Sigmoid colon (tissue), 7 donors: ENCODE results near the gene DOCK8. TPM values are rescaled to one million over a fixed set of nuclear protein-coding genes. Genes with fewer than 3 reads are reported as not detected.

Experiments used
- DNase-seq: peaks from one replicate; pipeline ENCODE4 v3.0.0-alpha.2; 2019
- H3K27ac ChIP-seq, 4 donors: fragments of 200-600 bp; sonication (generic); one replicate each; pipeline ENCODE4 v1.5.1; 2016 to 2019; ENCODE audit warnings: mild to moderate bottlenecking in 1 of 4
- H3K27me3 ChIP-seq, 3 donors: fragments of 200-600 bp; sonication (generic); one replicate each; pipeline ENCODE4 v1.5.1; 2019; ENCODE audit warnings: mild to moderate bottlenecking in 1 of 3
- H3K36me3 ChIP-seq, 4 donors: fragments of 200-600 bp; sonication (generic); one replicate each; pipeline ENCODE4 v1.5.1; 2016 to 2019
- H3K4me1 ChIP-seq, 4 donors: fragments of 200-600 bp; sonication (generic); one replicate each; pipeline ENCODE4 v1.5.1; 2017 to 2019
- H3K4me3 ChIP-seq, 4 donors: fragments of 200-600 bp; sonication (generic); one replicate each; pipeline ENCODE4 v1.5.1; 2017 to 2019; ENCODE audit warnings: mild to moderate bottlenecking in 2 of 4, moderate library complexity in 1 of 4
- H3K9me3 ChIP-seq, 4 donors: fragments of 200-600 bp in 3 of 4; sonication (generic) in 3 of 4; one replicate each; pipeline versions ENCODE4 v1.5.1 to v1.6.1; 2013 to 2019
- EP300 ChIP-seq, 4 donors: sonication (generic); formaldehyde crosslinking; IDR thresholded peaks; one replicate each; pipeline ENCODE4 v1.6.1; 2017; ENCODE audit warnings: antibody characterized with exemption in 4 of 4
- POLR2A ChIP-seq, 2 donors: fragments of 450-650 bp; IDR thresholded peaks; one replicate each; pipeline ENCODE4 v1.6.1; 2016; ENCODE audit warnings: antibody characterized with exemption in 2 of 2, mild to moderate bottlenecking in 2 of 2, moderate library complexity in 2 of 2
- POLR2AphosphoS5 ChIP-seq, 4 donors: sonication (generic); formaldehyde crosslinking; IDR thresholded peaks; one replicate each; pipeline ENCODE4 v1.6.1; 2017; ENCODE audit warnings: antibody characterized with exemption in 4 of 4
- WGBS, 2 donors: extraction: QIAGEN DNeasy Blood & Tissue Kit; methylation state at CpG; one replicate each; pipeline ENCODE4 v1.1.7; 2013; 5-methylcytosine and 5-hydroxymethylcytosine counted together
- intact Hi-C: fragments of 100-400 bp; cut with DNase I; formaldehyde crosslinking; loops from one replicate; pipeline ENCODE4 v1.15.1; 2023
- polyA plus RNA-seq, 3 donors: library from polyadenylated mRNA; stranded (reverse); fragments of 200-250 nt; gene quantifications; one replicate each; pipeline ENCODE4 v1.2.3, GENCODE V29; 2013
- total RNA-seq, 4 donors: library from RNA; depleted of rRNA; stranded (reverse); fragments of >200 nt; gene quantifications; one replicate each; pipeline ENCODE4 v1.1.0, GENCODE V29; 2016
- TF ChIP-seq, protein P1 (sequence below), 4 experiments: fragments of 450-650 bp in 3 of 4; fragments of 200-600 bp in 1 of 4; IDR thresholded peaks; one replicate each; pipeline ENCODE4 v1.5.1; 2016 to 2019; ENCODE audit warnings: antibody characterized with exemption in 4 of 4, mild to moderate bottlenecking in 3 of 4, moderate library complexity in 2 of 4
- donor health status: healthy with polysubstance abuse.
- donor health status: Bipolar disorder and iron deficiency.
- donor health status: healthy.

Gene DOCK8
- total and polyA plus RNA-seq, 7 donors = 2.3 to 22.8 (median 6.4) TPM

DNA sequence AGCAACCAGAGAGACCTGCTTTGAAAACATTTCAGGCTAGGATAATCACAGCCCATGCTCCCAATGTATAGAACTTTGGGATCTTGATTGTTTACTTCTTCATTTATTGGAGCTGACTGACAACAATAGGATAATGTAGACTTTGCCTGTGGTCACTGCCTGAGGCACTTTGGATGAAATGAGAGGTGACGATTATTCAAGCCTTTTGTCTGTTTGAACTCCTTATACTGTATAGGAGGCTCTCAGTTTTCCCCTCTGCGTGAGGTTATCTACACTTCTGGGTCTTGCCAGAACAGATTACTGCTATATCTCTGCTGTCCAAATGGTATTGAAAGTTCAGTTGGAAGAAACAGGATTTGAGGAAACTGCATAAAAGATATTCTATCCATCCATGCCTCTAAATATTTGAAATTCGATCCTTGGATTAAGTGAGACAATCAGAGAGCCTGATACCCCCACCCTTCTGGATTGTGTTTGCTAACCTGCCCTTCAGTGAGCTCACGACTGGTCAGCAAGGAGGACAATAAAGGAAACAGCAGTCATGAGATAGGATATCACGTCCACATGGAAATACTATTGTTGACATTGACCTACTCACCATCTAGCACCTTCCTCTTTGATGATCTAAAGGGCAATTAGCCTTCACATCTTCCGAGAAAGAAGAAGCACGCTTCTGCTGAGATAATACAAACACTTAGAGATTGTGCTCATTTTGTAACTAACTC is 98.1 kb downstream of the DOCK8 start:
- 58 to 75% methylated on average over 7 of the region's 7 CpGs for whole genome bisulfite sequencing, 2 donors
- intact Hi-C loops = no loop called here

DNA sequence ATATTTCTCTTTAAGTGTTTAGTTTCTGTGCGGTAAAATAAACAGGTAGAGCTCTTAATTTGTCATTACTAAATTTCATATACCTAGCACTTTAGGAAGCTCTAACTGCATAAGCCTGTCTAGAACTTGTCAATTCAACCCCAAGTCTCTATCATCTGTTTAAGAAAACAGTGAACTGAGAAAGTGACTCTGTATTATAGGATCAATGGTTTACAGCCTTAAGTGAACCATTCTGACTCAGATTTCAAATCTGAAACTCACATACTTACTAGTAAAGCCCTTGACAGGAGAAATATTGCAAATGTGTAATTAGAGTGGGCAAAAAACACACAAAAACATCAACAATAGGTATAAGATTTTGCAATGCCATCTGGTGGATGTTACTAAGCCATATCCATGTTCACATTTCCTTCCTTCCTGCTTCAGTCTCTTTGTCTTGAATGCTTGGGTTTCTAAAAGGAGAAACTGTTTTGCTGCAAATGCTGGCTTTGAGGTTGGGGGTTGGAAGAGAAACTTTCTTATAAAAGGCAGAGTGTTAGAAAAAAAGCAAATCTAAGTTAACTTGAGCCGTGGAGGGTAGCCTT is 101.8 kb downstream of the DOCK8 start:
- TF ChIP-seq, protein P1, sequence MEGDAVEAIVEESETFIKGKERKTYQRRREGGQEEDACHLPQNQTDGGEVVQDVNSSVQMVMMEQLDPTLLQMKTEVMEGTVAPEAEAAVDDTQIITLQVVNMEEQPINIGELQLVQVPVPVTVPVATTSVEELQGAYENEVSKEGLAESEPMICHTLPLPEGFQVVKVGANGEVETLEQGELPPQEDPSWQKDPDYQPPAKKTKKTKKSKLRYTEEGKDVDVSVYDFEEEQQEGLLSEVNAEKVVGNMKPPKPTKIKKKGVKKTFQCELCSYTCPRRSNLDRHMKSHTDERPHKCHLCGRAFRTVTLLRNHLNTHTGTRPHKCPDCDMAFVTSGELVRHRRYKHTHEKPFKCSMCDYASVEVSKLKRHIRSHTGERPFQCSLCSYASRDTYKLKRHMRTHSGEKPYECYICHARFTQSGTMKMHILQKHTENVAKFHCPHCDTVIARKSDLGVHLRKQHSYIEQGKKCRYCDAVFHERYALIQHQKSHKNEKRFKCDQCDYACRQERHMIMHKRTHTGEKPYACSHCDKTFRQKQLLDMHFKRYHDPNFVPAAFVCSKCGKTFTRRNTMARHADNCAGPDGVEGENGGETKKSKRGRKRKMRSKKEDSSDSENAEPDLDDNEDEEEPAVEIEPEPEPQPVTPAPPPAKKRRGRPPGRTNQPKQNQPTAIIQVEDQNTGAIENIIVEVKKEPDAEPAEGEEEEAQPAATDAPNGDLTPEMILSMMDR (IDR thresholded peaks at IDR 0.05) = no peak
- no peak for TF ChIP-seq POLR2A (IDR thresholded peaks at IDR 0.05)
- no peak for TF ChIP-seq EP300 (IDR thresholded peaks at IDR 0.05)
- no peak for TF ChIP-seq POLR2AphosphoS5 (IDR thresholded peaks at IDR 0.05)

More for the DNA sequence above, 98.1 kb downstream of the DOCK8 start:
- no peaks in the 10 kb centered on the region for H3K4me1 ChIP-seq
- no peak overlapping the region for H3K27ac ChIP-seq
- no peak overlapping the region for H3K4me3 ChIP-seq
- H3K27me3 ChIP-seq = no peaks in the 10 kb centered on the region
- DNase-seq = no peak
- H3K36me3 ChIP-seq = no peaks in the 10 kb centered on the region
- TF ChIP-seq POLR2A (IDR thresholded peaks at IDR 0.05) (no peak), EP300 (IDR thresholded peaks at IDR 0.05) (no peak), POLR2AphosphoS5 (IDR thresholded peaks at IDR 0.05) (no peak)
- TF ChIP-seq, protein P1 (IDR thresholded peaks at IDR 0.05) = no peak
- no peaks in the 10 kb centered on the region for H3K9me3 ChIP-seq

DNA sequence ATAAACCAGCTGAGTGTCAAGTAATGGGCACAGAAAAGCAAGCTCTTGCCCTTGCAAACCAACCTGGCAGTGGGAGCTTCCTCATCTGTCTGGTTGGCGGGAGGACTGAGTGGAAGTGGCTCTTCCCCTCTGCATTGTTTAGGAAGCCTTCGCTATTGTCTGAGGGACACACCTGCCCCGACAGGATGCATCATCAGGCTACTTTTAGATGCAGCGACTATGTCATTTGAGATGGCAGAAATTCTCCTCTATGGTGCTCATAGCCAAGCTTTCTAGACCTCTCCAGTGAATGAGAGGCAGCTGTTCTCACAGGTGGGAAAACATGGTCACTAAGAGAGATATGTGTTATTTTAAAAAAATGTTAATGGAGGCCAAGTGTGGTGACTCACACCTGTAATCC is 104.0 kb downstream of the DOCK8 start:
- WGBS, 2 donors = 91 to 92% methylated on average over 4 of the region's 4 CpGs
- Histone ChIP-seq H3K9me3 (no peaks in the 10 kb centered on the region), H3K27me3 (no peaks in the 10 kb centered on the region), H3K4me3 (no peak overlapping the region), H3K36me3 (no peaks in the 10 kb centered on the region), H3K4me1 (no peaks in the 10 kb centered on the region), H3K27ac (no peak overlapping the region)
- no peak for DNase-seq
- TF ChIP-seq, protein P1 (IDR thresholded peaks at IDR 0.05) = no peak
- intact Hi-C loops = no loop called here

More for the DNA sequence above, 101.8 kb downstream of the DOCK8 start:
- Histone ChIP-seq H3K4me3 (no peak overlapping the region), H3K27ac (no peak overlapping the region), H3K27me3 (no peaks in the 10 kb centered on the region), H3K4me1 (no peaks in the 10 kb centered on the region), H3K36me3 (no peaks in the 10 kb centered on the region), H3K9me3 (no peaks in the 10 kb centered on the region)
- 78 to 86% methylated on average over 2 of the region's 2 CpGs for WGBS, 2 donors
- no peak for DNase-seq
- intact Hi-C loops = no loop called here

DNA sequence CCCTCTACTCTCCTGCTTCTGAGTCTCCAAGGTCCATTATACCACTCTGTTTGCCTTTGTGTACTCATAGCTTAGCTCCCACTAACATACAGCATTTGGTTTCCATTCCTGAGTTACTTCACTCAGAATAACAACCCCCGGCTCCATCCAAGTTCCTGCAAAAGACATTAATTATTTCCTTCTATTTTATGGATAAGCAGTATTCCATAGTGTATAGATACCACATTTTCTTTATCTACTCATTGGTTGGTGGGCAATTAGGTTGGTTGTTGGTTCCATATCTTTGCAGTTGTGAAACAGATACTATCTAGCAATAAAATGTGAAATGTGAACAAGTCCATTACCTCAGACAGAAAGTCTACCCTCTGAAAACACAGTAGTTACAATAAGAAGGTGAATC is 110.3 kb downstream of the DOCK8 start:
- H3K27ac ChIP-seq = no peak overlapping the region
- 85 to 98% methylated on average over 1 of the region's 1 CpG for WGBS, 2 donors
- no peaks in the 10 kb centered on the region for H3K36me3 ChIP-seq
- H3K9me3 ChIP-seq = no peaks in the 10 kb centered on the region
- H3K27me3 ChIP-seq = no peaks in the 10 kb centered on the region
- no peak for DNase-seq
- intact Hi-C loops = no loop called here
- no peak overlapping the region for H3K4me3 ChIP-seq
- TF ChIP-seq EP300 (IDR thresholded peaks at IDR 0.05) (no peak), POLR2A (IDR thresholded peaks at IDR 0.05) (no peak), POLR2AphosphoS5 (IDR thresholded peaks at IDR 0.05) (no peak)
- TF ChIP-seq, protein P1 (IDR thresholded peaks at IDR 0.05) = no peak
- no peaks in the 10 kb centered on the region for H3K4me1 ChIP-seq
